SW480 (cell line): Measurements from ENCODE around the gene SPCS2.
A peak's percentile ranks its signal among the peaks of the same experiment; 100 is the strongest.
"Not testable (repeated sequence)": the region's sequence is repeated elsewhere in the genome, so short reads cannot be mapped to it uniquely, and the experiment has no call there.

Experiments
- DNase-seq: peaks from one replicate; pipeline ENCODE4 v3.0.0-alpha.2; 2016; ENCODE audit warnings: low spot score

The SPCS2 gene

GRCh38 chr11:74950374-74950969 lies 1.4 kb downstream of the SPCS2 start:
- DNase-seq, result no peak

GRCh38 chr11:74951226-74951625 lies 2.2 kb downstream of the SPCS2 start:
- no peak for DNase-seq

GRCh38 chr11:74952752-74953151 lies 3.7 kb downstream of the SPCS2 start:
- no peak for DNase-seq

DNA sequence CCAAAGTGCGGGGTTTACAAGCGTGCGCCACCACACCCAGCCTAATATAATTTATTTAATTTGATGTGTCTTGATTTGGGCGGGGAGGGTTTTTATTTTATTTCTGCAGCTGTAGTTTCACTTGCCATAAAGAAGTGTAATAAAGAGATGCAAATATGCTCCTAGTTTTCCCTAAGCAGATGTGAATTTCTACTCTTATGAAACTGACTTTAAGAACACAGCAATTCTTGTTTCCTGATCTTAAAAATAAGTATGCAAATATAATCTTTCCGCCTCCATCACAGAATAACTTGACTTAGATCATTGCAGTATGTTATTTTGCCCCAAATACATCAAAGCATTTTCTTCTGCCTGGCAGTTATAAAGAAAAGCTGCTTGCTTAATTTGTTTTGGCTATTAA lies 4.4 kb downstream of the SPCS2 start:
- no peak for DNase-seq

- DNase-seq, result no peak
These were observed 5.1 kb downstream of the SPCS2 start for GRCh38 chr11:74954199-74954598.

DNA sequence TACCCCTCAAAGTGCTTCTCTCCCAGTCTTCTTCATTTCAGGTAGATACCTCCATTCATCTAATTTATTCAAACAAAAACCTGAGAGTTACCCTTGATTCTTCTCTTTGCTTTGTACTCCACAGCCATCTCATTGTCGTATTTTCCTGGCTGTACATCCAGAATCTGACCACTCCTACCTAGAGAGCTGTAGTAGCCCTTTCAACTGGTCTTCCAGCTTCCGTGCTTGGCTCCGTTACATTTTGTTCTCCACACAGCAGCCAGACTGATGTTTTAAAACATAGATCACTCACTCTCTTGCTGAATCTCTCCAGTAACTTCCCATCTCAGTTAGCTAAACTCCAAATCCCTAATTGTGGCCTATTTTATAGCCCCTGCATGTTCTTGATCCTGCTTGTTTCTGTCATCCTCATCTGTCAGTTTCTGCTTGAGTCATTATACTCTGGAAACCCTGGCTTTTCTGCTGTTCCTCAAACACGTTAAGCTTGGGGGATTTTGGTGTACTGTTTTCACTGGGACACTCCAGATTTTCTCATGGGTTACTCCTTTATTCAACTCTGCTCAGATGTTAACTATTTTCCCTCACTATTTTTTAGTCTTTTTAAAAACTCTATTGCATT lies 7.4 kb downstream of the SPCS2 start:
- DNase-seq, result no peak

DNA sequence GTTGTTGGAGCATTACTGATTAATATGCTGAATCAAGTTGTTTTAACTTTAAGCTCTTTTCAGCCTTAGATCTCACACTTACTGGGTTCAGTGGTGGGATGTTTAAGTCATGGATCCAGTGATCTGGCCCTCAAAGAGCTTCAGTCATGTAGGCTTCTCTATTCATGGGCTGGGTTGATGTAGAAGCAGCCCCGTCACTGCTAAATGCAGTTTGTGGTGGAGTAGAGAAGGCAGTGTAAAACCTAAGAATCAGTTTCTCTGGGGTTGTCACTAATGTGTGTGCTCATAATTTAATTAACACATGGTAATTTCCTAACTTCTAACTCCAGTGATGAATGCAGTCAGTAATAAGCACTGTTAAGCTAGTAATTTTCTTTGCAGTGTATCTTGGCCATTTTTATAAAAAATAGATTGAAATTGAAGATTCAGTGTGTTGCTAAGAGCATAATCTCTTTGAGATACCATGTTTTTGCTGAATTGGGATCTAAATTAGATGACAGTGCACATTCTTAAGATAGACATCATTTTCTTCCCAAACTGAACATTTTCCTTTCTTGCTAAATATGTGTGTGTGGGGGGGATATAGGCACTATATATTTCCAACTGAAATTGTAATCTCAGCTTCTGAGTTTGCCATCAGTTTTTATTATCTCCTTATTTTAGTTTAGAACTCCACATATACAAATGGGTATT lies 9.0 kb downstream of the SPCS2 start:
- no peak for DNase-seq

DNA sequence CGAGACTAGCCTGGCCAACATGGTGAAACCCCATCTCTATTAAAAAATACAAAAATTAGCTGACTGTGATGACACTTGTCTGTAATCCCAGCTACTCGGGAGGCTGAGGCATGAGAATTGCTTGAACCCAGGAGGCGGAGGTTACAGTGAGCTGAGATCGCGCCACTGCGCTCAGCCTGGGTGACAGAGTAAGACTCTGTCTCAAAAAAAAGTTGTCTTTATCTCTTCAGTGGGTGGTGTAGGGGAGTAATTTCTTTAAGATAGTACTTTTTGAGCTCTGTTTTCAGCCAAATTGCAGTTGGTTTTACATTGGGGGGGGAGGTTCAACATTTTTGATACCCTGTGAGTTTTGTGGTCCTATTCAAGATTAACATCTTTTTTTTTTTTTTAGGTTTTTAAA lies 11.1 kb downstream of the SPCS2 start:
- DNase-seq, result not testable (repeated sequence)

DNA sequence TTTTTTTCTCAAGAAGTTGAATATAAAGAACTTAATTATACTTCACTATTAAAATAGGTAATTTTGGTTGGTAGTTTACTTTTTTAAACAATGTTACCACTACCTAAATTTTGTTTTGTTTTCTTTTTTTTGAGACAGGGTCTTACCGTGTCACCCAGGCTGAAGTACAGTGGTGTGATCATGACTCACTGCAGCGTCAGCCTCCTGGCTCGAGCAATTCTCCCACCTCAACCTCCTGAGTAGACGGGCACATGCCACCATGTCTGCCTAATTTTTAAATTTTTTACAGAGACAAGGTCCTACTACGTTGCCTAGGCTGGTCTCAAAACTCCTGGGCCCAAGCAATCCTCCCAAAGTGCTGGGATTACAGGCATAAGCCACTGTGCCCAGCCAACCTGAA lies 17.6 kb downstream of the SPCS2 start:
- DNase-seq, result no peak

- DNase-seq, result no peak
These were observed 21.9 kb downstream of the SPCS2 start for GRCh38 chr11:74970852-74971395.

DNA sequence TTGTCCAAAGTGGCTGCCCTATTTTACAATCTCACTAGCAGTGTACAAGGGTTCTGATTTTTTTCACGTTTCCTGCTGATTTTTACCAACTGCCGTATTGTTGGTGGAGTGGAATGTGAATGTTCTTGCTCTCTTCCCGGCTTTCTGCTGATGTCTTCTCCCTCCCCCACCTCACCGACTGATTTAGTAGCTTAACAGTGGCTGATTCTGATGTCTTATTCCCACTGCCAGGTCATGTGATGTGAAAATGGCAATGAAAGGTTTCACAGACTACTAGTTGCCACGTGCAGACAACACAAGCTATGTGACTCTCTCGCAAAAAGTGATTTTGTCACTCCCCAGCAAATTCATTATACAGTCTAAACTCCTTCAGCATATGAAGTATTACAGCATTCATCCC lies 22.4 kb downstream of the SPCS2 start:
- no peak for DNase-seq

DNA sequence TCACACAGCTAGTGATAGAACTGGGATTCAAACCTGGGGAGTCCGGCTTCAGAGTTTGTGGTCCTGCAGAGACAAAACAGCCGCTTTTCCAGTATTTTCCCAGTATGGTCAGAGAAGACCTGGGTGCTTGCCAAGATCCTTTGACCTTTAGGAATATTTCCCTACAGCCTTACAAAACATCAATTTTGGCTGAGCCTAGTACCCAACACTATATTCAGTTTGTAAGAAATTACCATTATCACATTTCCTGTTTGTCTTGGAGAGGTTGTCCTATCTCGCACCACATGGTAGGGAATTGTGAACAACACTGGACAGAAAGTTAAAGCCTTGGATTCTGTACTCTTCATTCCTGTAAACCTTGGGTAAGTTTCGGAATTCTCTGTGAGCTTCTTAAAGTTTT lies 29.0 kb downstream of the SPCS2 start:
- DNase-seq, result no peak

DNA sequence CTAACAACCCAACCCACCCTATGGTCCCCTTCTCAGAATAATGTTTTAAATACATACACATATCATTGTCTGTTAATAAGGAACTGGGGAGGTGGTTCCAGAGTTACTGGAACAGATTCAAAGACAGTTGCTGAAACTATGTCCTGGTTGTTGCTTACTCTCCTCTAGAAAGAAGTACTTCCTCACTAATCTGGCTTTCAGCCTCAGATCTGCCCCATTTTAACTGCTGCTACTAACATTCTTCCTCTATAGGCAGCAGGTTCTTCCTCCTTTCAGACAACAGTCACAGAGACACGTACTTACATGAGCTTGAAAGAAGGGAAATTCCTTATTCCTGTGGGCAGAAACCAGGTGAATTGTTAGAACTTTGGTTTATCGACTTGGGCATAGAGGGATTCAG lies 31.6 kb downstream of the SPCS2 start:
- no peak for DNase-seq

GRCh38 chr11:74981888-74982287 lies 32.8 kb downstream of the SPCS2 start:
- no peak for DNase-seq

DNA sequence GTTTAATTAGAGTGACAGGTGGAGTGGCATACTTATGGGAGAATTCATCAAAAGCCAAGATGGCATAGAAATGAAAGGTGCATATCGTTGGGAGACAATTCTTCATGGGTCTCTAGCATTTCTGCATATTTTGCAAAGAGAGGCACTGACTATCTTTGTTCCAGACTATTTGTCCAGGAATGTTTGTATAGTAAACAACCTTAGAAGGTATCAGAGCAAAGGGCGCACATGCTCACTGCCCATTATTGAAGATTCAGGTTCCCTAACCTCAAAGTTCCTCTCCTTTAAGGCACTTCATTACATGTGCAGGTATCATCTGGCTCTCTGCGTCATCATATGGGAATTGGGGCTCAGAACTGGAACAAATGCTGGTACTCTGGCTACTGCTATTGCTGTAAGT lies 35.0 kb downstream of the SPCS2 start:
- DNase-seq, result no peak

GRCh38 chr11:74984730-74985129 lies 35.7 kb downstream of the SPCS2 start:
- no peak for DNase-seq

DNA sequence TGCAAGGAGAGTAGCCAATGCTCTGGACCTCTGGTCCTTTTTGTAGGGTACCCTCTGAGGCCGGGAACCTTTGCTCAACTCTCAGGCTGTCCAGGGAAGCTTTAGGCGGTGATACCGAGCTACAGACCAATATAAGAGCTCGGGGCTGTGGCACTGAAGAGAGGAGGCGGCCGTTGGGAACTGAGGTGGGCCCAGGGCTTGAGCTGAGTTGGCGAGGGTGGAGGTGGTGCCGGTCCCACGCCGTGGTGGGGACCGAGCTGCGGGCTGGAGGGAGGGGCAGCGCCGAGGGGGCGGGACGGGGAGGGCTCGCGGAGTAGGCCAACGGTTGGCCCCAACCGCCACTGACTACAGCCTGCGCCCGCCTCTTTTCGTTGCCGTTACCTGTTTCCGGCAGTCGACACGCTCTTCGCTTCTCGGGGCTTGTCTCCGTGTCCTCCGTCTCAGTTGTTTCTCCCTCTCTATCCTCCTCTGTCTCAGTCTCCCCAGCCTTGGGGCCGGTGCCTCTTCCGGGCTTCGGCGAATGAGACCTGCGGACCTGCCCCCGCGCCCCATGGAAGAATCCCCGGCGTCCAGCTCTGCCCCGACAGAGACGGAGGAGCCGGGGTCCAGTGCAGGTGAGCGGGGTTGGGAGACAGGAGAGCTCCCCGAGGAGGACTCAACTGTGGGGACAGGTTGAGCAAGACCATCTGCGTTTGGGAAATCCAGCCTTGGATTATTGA lies 39.6 kb downstream of the SPCS2 start, which contains the start of gene NEU3:
Gene NEU3, plus strand, starts transcription at position 393 of the 719 bp plus-strand sequence. Its CDS starts 128 bp downstream, at position 521.
- peak; percentile 92 for DNase-seq

GRCh38 chr11:74989260-74989638 lies 40.2 kb downstream of the SPCS2 start:
- DNase-seq, result no peak

DNA sequence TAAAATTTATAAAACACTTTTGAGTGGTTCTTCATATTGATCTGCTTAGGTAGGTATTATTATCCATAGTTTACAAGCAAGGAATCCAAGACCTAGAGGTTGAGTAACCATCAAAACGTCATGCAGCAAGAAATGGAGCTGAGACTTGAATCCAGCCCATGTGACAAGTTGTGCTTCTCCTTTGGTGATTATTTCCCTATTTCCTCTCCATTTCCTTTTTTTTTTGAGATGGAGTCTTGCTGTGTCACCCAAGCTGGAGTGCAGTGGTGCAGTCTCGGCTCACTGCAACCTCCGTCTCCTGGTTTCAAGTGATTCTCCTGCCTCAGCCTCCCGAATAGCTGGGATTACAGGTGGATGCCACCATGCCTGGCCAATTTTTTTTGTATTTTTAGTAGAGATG lies 41.1 kb downstream of the SPCS2 start:
- DNase-seq, result not testable (repeated sequence)

- no peak for DNase-seq
These were observed 41.9 kb downstream of the SPCS2 start for GRCh38 chr11:74990941-74991340.

GRCh38 chr11:74992852-74993251 lies 43.8 kb downstream of the SPCS2 start:
- DNase-seq, result no peak

DNA sequence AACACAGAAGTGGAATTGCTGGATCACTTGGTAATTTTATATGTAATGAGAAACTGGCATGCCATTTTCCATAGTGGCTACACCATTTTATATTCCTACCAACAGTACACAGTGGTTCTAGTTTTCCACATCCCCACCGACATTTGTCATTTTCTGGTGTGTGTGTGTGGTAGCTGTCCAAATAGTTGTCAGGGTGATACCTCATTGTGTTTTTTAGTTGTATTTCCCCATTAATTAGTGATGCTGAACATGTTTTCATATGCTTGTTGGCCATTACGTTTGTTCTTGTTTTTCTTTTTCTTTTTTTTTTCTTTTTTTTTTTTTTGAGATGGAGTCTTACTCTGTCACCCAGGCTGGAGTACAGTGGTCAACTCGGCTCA lies 51.9 kb downstream of the SPCS2 start:
- no peak for DNase-seq

GRCh38 chr11:75001686-75002085 lies 52.6 kb downstream of the SPCS2 start:
- DNase-seq, result no peak
